HepG2 (cell line): Measurements from ENCODE around the gene MTX3.

Experiments used
- ATF1 ChIP-seq: IDR thresholded peaks from 2 replicates; pipeline ENCODE4 v1.6.1; 2016; ENCODE audit warnings: mild to moderate bottlenecking, control low read depth
- GATAD2A ChIP-seq: IDR thresholded peaks from 2 replicates; pipeline ENCODE4 v1.6.1; 2016
- MAFG ChIP-seq: sonication (generic); formaldehyde crosslinking; IDR thresholded peaks from 2 replicates; pipeline ENCODE4 v1.5.1; 2020; ENCODE audit warnings: mild to moderate bottlenecking, missing genetic modification reagents
- TF ChIP-seq, protein P1 (sequence below): sonication (generic); formaldehyde crosslinking; IDR thresholded peaks from 2 replicates; pipeline ENCODE4 v1.5.0; 2020; ENCODE audit warnings: mild to moderate bottlenecking, missing genetic modification reagents, moderate library complexity
- TF ChIP-seq, protein P2 (sequence below): sonication (generic); formaldehyde crosslinking; IDR thresholded peaks from 2 replicates; pipeline ENCODE4 v1.8.0; 2022; ENCODE audit warnings: mild to moderate bottlenecking, missing genetic modification reagents; ENCODE audit not compliant: insufficient replicate concordance

GRCh38 chr5:79971156-79971555 is 19.9 kb downstream of the MTX3 start:
- TF ChIP-seq MAFG (CRISPR knock-in tag) (no peak), ATF1 (CRISPR knock-in tag) (no peak), GATAD2A (CRISPR knock-in tag) (no peak)
- TF ChIP-seq, protein P1, sequence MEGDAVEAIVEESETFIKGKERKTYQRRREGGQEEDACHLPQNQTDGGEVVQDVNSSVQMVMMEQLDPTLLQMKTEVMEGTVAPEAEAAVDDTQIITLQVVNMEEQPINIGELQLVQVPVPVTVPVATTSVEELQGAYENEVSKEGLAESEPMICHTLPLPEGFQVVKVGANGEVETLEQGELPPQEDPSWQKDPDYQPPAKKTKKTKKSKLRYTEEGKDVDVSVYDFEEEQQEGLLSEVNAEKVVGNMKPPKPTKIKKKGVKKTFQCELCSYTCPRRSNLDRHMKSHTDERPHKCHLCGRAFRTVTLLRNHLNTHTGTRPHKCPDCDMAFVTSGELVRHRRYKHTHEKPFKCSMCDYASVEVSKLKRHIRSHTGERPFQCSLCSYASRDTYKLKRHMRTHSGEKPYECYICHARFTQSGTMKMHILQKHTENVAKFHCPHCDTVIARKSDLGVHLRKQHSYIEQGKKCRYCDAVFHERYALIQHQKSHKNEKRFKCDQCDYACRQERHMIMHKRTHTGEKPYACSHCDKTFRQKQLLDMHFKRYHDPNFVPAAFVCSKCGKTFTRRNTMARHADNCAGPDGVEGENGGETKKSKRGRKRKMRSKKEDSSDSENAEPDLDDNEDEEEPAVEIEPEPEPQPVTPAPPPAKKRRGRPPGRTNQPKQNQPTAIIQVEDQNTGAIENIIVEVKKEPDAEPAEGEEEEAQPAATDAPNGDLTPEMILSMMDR (CRISPR knock-in tag) = no peak
- TF ChIP-seq, protein P2, sequence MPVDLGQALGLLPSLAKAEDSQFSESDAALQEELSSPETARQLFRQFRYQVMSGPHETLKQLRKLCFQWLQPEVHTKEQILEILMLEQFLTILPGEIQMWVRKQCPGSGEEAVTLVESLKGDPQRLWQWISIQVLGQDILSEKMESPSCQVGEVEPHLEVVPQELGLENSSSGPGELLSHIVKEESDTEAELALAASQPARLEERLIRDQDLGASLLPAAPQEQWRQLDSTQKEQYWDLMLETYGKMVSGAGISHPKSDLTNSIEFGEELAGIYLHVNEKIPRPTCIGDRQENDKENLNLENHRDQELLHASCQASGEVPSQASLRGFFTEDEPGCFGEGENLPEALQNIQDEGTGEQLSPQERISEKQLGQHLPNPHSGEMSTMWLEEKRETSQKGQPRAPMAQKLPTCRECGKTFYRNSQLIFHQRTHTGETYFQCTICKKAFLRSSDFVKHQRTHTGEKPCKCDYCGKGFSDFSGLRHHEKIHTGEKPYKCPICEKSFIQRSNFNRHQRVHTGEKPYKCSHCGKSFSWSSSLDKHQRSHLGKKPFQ (CRISPR knock-in tag) = no peak
